ENCODE results near the gene ADGRE1.

- TF ChIP-seq EZH2phosphoT487 (IDR thresholded peaks at IDR 0.05; ENCODE audit: insufficient read depth, low read depth): no peak
- TF ChIP-seq EZH2 (IDR thresholded peaks at IDR 0.05; ENCODE audit: insufficient read depth, poor library complexity, severe bottlenecking): no peak
Observed at GRCh38 chr19:6886277-6886897, 992 bp upstream of the ADGRE1 start.

Data from GM23248 (cell line).